Fibroblast of upper back skin (primary cell): ENCODE data around the gene SIRT5.

Experiments
- DNase-seq: peaks from one replicate; pipeline ENCODE4 v3.0.0-alpha.2; 2013

SIRT5 gene

DNA sequence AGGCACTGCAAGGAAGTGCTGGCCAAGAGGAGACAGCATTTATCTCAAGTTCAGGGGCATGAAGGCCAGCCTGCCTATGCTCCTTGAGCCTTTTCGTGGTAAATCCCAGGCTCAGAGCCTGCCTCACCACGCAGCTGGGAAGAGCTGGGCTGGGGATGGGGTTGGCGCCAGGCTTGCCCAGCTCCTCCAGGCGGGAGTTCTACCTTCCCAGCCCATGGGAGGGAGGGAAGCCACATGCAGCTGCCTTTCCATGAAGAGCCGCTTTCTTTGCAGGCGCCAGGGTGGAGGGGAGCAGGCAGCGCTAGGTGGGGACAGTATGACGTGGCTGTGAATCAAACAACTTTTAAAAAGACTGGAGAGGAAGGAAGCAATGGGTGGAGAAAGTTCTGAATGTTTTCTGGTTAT, 19.5 kb upstream of the SIRT5 start:
- peak; percentile 41 for DNase-seq

DNA sequence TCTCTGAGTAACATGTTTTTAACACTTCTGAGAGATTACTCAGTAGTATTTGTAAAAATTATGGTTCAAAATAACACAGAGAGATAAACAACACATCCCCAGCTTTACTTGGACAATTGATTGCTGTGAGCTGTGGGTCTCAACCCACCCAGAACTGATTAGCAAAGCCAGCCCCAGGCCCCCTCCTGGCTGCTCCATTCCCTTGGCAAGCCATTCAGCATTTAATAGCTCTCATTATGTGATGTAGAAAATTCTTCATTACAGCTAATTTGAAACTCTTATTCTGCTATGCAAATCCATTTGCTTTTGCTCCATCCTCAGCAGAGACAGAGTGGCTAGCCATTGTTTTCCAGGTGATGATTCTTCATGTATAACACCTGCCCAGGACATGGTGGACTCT, 16.6 kb upstream of the SIRT5 start:
- no peak for DNase-seq

DNA sequence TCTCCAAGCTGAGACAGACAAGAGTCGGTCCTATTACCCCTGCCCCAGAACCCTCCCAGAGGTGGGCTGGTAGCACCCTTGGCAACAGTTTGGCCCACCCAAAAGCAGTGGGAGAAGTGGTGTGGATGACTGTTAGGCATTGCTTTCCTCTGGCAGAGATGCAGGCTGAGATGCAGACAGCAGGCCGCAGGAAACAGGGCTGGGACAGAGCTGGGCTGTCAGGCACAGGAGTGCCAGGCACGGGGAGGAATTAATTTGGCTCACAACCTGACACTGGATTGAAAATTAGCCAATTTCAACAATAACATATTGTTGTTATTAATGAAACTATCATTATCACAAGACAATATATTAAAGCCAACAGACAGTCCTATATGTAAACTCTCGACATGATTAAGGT, 15.7 kb upstream of the SIRT5 start:
- no peak for DNase-seq

DNA sequence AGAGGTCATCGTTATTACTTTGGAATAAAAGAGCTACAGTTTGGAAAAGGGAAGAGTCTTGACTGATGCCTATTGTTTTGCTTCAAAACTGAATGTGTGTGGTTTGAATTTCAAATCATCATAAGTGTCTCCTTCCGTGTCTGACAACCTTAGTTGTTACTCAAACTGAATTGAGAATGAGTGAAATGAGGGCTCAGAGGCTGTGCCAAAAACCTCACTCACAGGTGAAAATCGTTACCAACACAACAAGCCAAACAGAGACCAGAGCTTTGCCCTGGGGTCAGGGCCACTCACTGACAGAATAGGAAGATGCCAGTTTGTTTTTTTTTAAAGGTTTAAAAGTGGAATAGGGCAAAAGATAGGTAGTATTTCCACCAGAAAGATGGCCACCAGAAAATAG, 15.2 kb upstream of the SIRT5 start:
- DNase-seq = no peak

DNA sequence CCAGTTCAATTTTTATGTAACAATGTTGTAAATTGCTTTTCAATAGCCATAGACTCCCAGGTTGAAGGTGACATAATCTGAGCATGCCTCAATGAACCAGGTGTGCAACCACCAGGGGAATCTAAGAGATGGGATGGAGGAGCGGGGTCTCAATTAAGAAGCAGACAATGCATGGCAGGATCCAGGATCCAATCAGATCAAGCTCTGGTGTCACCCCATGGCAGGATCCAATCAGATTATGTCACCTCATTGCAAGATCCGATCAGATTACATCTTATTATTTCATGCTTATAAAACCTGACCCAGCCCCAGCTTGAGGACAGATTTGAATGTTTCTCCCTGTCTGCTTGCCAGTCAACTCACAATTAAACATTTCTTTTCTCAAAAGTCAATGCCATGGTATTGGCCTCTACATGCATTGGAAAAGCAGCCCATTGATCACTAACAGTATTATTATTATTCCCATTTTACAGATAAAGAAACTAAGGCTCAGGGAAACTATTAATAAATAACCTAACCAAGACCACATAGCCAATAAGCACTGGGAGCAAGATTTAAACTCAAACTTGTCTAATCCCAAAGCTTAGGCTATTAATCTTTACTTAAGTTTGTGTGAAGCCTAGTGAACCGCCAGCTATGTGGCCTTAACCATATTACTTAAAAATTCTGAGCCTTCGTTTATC, 14.3 kb upstream of the SIRT5 start:
- DNase-seq = no peak

DNA sequence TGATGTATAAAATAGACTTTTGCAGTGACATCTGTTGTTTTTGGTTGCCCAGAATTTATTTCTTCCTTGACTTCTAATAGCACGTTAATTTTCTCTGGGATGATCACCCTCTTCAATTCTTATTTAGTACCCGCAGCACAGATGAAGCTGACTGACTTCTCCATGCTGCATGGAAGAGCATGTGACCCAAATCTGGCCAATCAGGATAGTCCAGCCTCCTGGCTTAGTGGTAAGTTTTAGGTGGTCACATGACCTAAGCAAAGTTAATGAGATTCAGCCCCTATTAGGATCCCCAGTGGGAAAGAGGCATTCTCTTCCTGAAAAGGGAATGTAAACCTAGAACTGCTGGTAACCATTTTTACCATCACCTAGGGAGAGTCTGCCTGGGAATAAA, 13.8 kb upstream of the SIRT5 start:
- DNase-seq = no peak

DNA sequence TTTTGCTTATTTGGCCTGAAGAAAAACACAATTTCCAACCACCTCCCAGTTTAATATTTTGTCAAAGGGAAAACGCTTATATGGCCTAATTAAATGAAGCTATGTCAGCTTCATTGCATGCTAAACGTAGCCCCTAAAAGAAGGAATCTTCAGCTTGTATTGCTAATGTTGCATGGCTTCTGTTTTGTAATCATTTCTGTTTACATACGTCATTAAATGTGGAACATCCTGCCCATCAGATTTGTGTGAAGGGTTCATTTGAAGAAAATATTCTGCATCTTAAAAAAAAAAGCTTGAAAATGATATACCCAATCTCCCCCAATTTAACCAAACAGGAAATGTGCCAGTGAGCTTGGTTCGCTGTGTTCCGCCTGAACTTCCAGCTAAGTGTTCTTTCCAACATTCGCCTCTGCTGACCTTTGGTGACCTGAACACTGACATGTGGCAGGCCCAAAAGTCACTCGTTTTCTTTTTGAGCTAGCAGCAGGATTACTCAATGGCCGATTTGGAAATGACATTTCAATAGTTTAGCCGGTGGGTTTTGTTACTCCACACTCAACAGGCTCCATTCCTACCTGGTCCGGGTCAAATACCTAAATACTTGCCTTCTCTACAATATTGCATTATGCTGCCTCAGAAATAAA, 12.7 kb upstream of the SIRT5 start:
- DNase-seq = no peak

DNA sequence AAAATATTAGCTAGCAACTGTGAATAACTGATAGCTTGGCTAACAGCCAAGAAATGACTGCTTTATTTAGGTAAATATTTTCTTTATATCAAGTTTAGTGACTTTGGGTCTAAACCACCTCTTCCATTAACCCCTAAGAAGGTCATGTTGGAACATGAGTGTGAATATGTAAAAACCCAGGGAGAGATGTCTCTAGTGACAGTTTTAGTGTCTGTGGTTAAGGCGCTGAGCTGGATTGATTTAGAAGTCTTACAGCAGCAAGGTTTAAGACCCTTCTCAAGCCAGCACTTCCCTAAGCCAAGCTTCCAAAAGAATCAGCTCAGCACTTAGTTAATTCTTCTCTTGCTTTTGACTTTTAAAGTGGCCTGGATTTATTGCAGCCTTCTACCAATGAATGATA, 11.4 kb upstream of the SIRT5 start:
- peak; percentile 16 for DNase-seq

DNA sequence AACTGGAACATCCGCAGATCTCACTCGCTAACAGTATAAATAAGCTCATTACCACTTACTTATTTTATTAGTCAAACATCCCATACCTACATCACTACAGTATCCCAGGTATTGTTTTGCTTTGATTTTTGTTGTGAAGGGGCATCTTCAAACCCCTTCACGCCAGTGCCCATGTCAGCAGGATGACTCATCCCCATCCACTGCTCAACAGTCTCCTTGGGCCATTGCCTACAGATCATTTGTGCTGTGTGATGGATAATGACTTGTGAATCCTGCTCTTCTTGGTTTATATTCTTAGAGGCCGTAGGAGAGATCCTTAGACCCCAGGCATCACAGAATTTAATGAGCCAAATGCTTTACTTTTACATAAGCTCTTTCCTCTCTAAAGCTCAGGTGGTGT, 8.5 kb upstream of the SIRT5 start:
- DNase-seq = no peak

DNA sequence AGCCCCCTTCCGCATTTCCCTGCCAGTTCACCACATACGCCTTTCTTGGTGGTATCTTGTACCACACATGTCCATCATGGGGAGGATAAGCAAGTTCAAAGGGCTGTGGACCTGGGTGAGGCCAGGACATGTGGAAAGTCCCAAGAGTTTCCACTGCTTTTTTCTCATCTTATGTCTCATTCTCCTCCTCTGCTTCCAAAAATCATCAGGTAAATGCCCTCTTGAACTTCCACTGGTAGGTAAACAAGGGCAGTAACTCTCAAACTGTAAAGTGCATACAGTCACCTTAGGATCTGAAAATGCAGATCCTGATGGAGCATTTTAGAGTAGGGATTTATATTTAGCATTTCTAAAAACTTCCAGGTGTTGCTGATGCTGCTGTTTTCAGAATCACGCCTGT, 7.9 kb upstream of the SIRT5 start:
- DNase-seq = no peak

DNA sequence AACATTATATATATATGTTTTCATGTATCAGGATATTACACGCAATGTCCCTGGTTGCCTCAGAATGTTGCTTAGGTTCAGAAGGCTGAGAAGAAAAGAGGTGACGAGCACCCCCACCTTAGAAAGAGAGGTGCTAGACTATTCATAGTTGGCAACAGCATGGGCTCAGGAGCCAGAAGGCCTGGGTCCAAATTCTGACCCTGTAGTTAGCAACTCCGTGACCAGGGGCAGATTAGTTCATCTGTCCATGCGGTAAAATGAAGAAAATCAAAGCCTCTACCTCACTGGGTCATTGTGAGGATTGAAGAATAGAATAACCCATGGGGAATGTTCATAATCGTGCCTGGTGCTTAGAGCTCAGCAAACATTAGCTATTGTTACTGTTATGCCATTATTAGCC, 5.4 kb upstream of the SIRT5 start:
- DNase-seq = no peak

DNA sequence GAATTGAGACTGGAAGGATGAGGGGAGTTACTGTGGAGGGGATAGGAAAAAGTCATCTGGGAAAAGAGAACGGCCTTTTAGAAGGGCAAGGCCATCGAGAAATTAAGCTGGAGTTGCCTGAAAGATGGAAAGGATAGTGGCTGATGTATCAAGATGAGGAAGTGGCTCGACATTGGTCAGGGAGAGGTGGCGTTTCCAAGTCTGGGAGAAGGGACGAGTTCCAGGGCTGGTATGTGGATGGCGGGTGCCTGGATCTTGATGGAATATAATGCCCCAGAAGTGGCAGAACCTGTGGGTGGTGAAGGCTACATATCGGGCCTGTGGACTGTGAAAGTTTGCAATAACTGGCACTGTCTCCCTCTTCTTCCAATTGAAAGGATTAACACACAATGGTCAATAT, 2.2 kb upstream of the SIRT5 start:
- DNase-seq = no peak

DNA sequence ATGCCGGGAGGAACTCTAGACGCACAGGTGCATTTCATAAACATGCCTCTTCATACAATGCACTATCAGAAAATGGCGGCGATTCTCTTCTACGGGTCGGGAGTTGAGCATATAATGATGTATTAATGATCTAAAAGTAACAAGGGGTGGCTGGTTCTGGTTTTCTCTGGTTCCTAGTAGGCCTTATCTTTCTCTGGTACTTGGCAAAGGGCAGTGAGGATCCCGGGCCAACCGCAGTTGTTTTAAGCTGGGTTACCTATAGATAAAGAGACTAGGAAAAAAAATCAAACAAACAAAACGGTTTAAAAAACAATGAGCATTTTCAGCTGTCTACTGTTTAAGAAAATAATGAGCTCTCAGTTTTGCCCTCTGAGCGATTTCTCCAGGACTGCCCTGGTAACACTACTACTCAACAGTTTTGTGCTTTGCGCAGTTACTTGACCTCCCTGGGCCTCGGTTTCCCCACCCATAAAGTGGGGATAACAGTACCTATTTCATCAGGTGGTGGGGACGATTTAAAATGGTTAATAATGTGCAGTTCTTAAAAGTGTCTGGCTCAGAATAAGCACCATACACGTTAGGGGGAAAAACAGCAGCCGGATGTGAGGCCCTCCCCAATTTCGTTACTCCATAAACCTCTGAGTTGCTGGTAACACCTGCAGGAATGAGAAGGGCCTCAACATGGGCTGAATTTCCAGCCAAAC, 1.3 kb upstream of the SIRT5 start:
- DNase-seq = no peak

DNA sequence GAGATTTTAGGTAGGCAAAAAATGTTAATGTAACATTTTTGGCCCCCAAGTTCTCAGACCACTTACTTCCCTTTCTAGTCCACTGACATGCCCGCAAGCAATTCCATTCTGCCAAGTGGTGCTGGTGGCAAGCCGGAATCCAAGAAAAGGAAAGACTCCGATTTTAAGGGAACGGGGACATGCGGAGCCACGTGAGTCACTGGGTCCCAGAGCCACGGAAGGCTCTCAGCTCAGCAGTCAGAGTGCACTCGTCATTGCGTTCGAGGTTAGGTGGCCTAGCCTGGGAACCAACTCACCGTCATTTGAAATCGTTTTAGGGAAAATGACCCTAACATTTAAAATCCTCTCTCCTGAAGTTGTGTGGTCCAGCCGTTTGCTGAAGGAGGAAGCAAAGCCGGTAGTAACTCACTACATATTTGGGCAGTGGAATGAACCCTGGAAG, 711 bp upstream of the SIRT5 start:
- DNase-seq = peak; percentile 21

DNA sequence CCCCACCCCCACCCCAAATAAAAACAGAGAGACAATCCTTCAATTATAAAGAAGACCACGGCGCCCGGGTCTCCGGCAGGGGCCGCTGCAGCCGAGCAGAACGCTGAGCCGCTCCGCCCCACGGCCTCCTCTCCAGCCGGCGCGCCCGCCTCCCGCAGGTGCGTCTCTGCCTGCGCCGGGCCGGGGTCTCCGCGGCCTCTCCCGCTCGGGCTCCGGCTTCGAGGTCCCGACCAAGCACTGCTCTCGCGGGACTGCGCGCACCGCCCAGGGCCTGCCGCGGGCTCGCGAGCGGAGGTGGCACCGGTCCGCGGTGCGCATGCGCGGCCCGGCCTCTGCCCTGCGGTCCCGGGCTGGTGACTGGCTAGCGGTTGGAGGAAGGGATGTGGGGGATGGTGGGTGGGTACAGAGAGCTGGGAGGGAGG, 241 bp upstream of the SIRT5 start:
- peak; percentile 91 for DNase-seq

DNA sequence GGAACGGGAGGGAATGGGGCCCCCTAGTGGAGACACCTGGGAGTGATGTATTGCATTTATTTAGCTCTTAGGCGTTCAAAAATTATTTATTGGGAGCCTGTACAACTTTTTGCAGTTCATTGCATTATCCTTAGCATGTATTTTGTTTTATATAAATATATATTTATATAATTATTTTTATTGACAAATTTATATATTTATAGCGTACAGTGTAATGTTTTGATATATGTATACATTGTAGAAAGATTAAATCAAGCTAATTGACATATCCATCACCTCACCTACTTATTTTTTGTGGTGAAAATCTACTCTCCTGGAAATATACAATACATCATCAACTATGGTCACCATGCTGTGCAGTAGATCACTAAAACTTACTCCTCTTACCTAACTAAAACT, 975 bp downstream of the SIRT5 start:
- DNase-seq = no peak

DNA sequence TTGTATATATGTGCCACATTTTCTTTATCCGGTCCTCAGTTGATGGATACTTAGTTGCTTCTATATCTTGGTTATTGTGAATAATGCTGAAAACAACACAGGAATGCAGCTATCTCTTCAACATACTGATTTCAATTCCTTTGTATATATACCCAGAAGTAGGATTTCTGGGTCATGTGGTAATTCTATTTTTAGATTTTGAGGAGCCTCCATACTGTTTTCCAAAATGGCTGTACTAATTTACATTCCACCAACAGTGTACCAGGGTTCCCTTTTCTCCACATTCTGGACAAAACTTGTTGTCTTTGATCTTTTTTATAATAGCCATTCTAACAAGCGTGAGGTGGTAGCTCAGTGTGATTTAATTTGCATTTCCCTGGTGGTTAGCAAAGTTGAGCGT, 1.6 kb downstream of the SIRT5 start:
- no peak for DNase-seq

DNA sequence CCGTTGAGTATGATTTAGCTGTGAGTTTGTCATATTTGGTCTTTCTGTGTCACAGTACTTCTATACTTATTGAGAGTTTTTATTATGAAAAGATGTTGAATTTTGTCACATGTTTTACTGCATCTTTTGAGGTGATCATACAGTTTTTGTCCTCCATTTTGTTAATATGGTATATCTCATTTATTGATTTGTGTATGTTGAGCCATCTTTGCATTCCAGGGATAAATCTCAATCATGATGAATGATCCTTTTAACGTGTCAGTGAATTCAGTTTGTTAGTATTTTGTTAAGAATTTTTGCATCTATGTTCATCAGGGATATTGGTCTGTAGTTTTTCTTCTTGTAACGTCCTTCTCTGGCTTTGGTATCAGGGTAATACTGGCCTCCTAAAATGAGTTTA, 3.5 kb downstream of the SIRT5 start:
- no peak for DNase-seq

DNA sequence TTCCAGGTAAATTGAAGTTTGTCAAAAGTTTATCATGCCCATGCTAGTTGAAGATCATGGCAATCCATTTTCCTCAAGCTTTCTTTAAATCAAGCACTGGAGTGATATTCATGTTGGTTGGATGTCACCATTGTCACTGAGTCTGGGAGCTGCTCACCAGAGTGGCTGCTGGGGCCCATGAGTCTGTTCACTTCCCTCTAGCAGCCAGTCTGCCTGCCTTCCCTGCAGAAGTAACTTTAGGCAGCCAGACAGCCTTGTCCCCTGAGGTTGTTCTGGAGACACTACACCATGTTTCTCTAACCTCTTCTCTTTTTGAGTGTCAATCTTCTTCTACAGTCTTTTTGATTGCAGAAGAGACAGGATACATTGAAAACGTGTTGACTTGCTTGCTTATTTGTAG, 5.5 kb downstream of the SIRT5 start:
- no peak for DNase-seq

DNA sequence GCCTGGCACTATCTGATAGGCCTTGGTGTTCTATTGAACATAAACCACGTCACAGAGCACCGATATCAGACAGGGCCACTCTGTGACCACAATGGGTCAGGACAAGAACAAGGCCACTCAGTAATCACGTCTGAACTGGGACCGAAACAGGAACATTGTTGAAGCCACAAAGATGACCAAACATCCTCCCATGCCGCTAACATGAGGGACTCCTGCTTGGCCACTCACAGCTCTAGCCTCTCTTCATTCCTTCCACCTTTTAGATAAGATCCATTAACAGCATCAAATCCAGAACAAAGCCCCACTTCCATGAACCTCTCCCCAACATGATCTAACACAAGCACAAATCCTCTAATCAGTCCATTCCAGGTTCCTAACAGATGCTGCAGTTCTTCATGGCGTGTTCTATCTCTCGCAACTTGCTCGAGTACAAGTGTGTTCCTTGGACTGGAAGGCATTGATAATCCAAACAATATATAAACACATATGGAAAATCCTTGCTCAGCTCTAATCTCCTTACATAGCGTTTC, 7.4 kb downstream of the SIRT5 start:
- no peak for DNase-seq

DNA sequence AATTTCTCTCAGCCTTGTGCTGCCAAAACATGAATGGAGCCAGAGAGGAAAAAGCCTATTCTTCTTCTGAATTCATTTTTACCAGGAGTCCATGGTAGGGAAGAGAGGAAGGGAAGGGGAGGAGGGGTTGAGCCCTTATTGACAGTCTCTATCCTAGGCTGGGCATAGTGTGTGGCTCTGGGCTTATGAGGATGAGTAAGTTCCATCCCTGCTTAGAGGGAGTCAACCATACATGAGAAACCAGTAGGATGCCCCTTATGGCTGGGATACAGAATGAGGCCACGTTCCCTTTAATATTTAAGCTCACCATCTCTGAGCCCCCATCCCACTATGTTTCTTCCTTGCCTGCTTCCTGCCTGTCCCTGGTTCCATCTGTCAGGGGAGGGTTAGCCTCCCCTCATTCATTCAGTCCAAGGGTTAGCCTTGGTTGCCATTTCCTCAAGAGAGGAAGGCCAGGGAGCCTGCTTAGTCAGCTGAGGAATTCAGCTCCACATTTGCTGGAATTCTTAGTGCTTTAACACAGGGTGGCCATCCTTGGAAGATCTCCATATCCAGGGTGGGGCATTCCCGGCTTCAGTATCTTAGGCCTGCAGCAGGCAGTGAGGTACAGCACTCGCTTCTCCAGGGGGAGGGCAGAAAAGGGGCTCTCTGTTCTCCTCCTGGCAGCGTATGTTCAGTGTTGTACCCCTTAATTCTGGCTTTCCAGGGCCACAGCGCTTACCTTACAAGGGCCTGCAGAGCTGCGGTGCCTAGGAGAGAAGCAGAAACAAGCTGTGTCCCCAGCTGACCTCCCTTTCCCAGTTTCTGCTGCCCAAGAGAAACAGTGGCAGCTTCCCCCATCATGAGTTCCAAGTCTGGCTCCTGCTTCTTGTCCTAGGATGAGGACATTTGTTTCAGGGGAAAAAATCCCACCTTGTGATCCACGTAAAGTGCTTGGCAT, 12.5 kb downstream of the SIRT5 start:
- peak; percentile 59 for DNase-seq

DNA sequence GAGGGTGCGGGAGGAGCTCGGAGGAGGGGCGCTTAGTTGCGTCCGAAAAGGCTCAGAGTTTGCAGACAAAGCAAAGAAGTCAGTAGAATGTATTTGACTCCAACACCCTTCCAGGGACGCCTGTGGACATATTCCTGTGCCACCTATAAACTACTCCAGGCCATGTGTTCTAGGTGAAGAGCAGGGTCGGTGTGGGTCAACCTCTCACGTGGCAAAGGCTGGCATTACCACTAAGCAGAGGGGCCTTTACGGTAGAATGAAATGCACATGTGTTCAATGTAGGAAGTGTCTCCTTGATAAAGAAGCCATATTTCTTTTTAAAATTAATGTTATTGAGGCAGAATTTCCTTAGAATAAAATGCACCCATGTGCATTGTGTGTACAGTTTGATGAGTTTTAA, 15.4 kb downstream of the SIRT5 start:
- DNase-seq = no peak

DNA sequence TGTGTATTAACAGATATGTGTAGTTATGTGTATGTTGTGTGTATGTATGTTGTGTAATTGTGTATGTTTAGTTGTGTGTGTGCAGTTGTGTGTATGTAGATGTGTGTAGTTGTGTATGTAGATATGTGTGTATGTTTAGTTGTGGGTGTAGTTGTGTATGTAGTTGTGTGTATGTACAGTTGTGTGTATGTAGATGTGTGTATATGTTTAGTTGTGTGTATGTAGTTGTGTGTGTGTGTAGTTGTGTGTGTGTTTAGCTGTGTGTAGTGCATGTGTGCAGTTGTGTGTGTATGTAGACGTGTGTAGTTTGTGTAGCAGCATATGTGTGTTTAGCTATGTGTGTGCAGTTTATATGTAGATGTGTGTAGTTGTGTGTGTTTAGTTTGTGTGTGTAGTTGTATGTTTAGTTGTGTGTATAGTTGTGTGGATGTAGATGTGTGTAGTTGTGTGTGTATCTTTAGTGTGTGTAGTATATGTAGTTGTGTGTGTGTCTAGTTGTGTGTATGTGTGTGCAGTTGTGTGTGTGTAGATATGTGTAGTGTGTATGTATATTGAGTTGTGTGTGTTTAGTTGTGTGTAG, 16.3 kb downstream of the SIRT5 start:
- DNase-seq = no peak
